Epithelial cell of esophagus (primary cell): Measurements from ENCODE around the gene PIAS1.
"Not testable (repeated sequence)": the region's sequence is repeated elsewhere in the genome, so short reads cannot be mapped to it uniquely, and the experiment has no call there.

Experiments
- DNase-seq: peaks from one replicate; pipeline ENCODE4 v3.0.0; 2010; ENCODE audit warnings: low read depth
- H3K4me3 ChIP-seq: 2 replicates; pipeline ENCODE4 v1.5.1; 2011; ENCODE audit warnings: mild to moderate bottlenecking, low read length, control low read depth
- CTCF ChIP-seq: IDR thresholded peaks from 2 replicates; pipeline ENCODE4 v1.5.1; 2011; ENCODE audit warnings: low read depth, mild to moderate bottlenecking, low read length, control low read depth, inconsistent platforms; ENCODE audit not compliant: insufficient read depth; ENCODE audit errors: missing control alignments

PIAS1 gene

GRCh38 chr15:68230157-68231100 lies 176.3 kb downstream of the PIAS1 start:
- no peak for DNase-seq
- no peak for TF ChIP-seq CTCF
- peak overlapping the region; percentile 69 for H3K4me3 ChIP-seq

- no peak overlapping the region for H3K4me3 ChIP-seq
- no peak for DNase-seq
- TF ChIP-seq CTCF, result no peak
Observed at GRCh38 chr15:68231102-68231818, 177.1 kb downstream of the PIAS1 start.

DNA sequence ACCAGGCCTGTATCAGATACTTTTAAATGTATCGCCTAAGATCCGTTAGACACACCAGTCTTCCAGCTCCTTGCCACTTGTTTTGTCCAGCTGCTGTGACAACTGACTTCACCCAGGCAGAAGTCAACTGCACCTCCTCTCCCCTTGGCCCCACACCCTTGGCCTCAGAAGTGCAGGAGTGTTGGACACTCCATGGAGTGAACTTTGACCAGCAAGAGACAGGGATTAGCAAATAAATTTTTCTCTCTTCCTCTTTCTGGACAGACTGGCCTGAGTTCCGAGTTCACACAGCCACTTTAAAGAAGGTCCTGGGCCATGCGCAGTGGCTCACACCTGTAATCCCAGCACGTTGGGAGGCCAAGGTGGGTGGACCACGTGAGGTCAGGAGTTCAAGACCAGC lies 178.3 kb downstream of the PIAS1 start:
- no peak for TF ChIP-seq CTCF
- DNase-seq, result no peak
- no peak overlapping the region for H3K4me3 ChIP-seq

- no peak for DNase-seq
- H3K4me3 ChIP-seq, result no peak overlapping the region
- no peak for TF ChIP-seq CTCF
Observed at GRCh38 chr15:68232937-68233336, 178.8 kb downstream of the PIAS1 start.

DNA sequence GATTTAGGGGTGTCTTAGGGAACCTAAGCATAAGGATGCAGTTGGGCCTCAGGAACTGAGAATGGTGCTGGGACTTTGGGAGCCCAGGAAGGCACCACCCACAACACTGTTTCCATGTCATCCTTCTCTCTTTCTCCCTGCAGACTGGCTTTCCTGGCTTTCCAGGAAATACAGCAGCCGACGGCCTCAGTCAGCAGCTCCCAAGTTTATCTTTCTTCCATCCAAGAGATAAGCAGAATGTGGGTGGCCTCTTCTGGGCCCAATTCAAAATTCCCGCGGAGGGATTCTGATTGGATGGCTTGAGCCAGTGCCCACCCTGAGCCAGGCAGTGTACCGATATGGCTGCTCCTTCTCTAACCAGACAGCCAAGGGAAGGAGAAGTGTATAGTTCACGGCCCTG lies 179.9 kb downstream of the PIAS1 start:
- no peak overlapping the region for H3K4me3 ChIP-seq
- TF ChIP-seq CTCF, result no peak
- DNase-seq, result no peak

DNA sequence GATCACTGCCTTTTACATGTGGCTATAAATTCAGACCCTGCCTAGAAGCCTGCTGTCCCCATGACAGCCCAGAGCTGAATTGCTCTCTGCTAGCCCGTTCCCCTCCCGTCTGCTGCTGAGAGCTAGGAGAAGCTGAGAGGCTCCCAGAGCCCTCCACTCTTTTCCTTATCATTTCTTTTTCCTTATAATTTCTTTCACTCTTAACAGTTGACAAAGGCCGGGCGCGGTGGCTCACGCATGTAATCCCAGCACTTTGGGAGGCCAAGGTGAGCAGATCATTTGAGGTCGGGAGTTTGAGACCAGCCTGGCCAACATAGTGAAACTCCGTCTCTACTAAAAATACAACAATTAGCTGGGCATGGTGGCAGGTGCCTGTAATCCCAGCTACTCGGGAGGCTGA lies 180.4 kb downstream of the PIAS1 start:
- DNase-seq, H3K4me3 ChIP-seq: not testable (repeated sequence)

- TF ChIP-seq CTCF, result no peak
- peak; percentile 75 for DNase-seq
- no peak overlapping the region for H3K4me3 ChIP-seq
Observed at GRCh38 chr15:68235022-68235421, 180.9 kb downstream of the PIAS1 start.
